Left lung (tissue), 10 donors: Measurements from ENCODE around the gene CYB5D1. TPM values are rescaled to one million over a fixed set of nuclear protein-coding genes. Genes with fewer than 3 reads are reported as not detected.

Source experiments
- ATAC-seq: fragments of 200-7000 bp; cut with Tn5 transposase; one replicate; pipeline ENCODE4 v1.9.1; 2020; ENCODE audit warnings: moderate library complexity
- DNase-seq, 4 donors: peaks; one replicate each; pipeline ENCODE4 v3.0.0-alpha.2; 2013 to 2020
- H3K27ac ChIP-seq, 2 donors: fragments of 200-600 bp; sonication (generic) in 1 of 2; one replicate each; pipeline versions ENCODE4 v1.5.0 to v1.8.0; 2020 to 2021
- H3K27me3 ChIP-seq, 2 donors: fragments of 200-600 bp; sonication (generic) in 1 of 2; one replicate each; pipeline versions ENCODE4 v1.5.0 to v1.8.0; 2020 to 2021
- H3K36me3 ChIP-seq, 2 donors: fragments of 200-600 bp; sonication (generic) in 1 of 2; one replicate each; pipeline versions ENCODE4 v1.5.0 to v1.8.0; 2020 to 2021
- H3K4me1 ChIP-seq, 2 donors: fragments of 200-600 bp; one replicate each; pipeline ENCODE4 v1.8.0; 2021
- H3K4me3 ChIP-seq, 2 donors: fragments of 200-600 bp; sonication (generic) in 1 of 2; one replicate each; pipeline versions ENCODE4 v1.5.0 to v1.8.0; 2020 to 2021; ENCODE audit warnings: mild to moderate bottlenecking in 1 of 2
- H3K9me3 ChIP-seq, 2 donors: fragments of 200-600 bp; sonication (generic) in 1 of 2; one replicate each; pipeline versions ENCODE4 v1.5.0 to v1.8.0; 2020 to 2021
- intact Hi-C, 2 donors: fragments of 100-400 bp; cut with DNase I; formaldehyde crosslinking; loops; one replicate each; pipeline versions ENCODE4 v1.11.2 to v1.14.2; 2022
- polyA plus RNA-seq, 6 donors: library from polyadenylated mRNA; unstranded; fragments of 120-200 nt; gene quantifications; one replicate each; pipeline ENCODE4 v1.2.1, GENCODE V29; 2013; ENCODE audit not compliant: insufficient read length in 6 of 6
- total RNA-seq, 2 donors: library from RNA; stranded (reverse); fragmentation: NEBNext Ultra II Directional; extraction: Animal tissue kit (Norgen Biotek cat#: 25700); gene quantifications; one replicate each; pipeline ENCODE4 v1.2.1, GENCODE V29; 2021
- TF ChIP-seq, protein P1 (sequence below), 2 donors: fragments of 200-600 bp; sonication (generic) in 1 of 2; IDR thresholded peaks; one replicate each; pipeline versions ENCODE4 v1.5.0 to v1.8.0; 2021; ENCODE audit warnings: antibody characterized with exemption in 2 of 2
- donor health status: DM: no; HTN: yes; CAD: no.
- donor health status: DM: no; HTN: no; CAD: no.

The CYB5D1 gene
- total and polyA plus RNA-seq, 8 donors: 9.8 to 25.8 (median 19.2) TPM

DNA sequence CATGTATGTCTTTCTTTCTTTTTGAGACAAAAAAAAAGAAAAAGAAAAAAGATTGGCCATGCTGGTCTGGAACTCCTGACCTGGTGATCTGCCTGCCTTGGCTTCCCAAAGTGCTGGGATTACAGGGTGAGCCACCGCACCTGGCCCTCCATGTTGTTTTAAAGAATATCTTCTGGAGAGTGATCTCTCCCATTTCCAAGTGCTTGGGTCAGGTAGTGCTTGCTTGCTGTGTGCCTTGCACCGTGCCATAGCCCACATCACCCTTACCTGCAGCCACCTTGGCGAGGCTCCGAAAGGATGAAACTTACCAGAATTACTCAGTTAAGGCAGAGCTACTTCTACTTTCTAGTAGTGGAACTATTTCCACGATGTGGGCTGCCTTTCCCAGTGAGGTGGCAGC, 42.8 kb upstream of the CYB5D1 start:
- ATAC-seq (no peak), DNase-seq (no peak)
- H3K36me3 ChIP-seq: no peaks in the 10 kb centered on the region
- no peak overlapping the region for H3K4me3 ChIP-seq
- no peaks in the 10 kb centered on the region for H3K4me1 ChIP-seq
- no peaks in the 10 kb centered on the region for H3K9me3 ChIP-seq
- H3K27me3 ChIP-seq: no peaks in the 10 kb centered on the region
- TF ChIP-seq, protein P1, sequence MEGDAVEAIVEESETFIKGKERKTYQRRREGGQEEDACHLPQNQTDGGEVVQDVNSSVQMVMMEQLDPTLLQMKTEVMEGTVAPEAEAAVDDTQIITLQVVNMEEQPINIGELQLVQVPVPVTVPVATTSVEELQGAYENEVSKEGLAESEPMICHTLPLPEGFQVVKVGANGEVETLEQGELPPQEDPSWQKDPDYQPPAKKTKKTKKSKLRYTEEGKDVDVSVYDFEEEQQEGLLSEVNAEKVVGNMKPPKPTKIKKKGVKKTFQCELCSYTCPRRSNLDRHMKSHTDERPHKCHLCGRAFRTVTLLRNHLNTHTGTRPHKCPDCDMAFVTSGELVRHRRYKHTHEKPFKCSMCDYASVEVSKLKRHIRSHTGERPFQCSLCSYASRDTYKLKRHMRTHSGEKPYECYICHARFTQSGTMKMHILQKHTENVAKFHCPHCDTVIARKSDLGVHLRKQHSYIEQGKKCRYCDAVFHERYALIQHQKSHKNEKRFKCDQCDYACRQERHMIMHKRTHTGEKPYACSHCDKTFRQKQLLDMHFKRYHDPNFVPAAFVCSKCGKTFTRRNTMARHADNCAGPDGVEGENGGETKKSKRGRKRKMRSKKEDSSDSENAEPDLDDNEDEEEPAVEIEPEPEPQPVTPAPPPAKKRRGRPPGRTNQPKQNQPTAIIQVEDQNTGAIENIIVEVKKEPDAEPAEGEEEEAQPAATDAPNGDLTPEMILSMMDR (IDR thresholded peaks at IDR 0.05): no peak
- no peak overlapping the region for H3K27ac ChIP-seq
- intact Hi-C loops: no loop called here

DNA sequence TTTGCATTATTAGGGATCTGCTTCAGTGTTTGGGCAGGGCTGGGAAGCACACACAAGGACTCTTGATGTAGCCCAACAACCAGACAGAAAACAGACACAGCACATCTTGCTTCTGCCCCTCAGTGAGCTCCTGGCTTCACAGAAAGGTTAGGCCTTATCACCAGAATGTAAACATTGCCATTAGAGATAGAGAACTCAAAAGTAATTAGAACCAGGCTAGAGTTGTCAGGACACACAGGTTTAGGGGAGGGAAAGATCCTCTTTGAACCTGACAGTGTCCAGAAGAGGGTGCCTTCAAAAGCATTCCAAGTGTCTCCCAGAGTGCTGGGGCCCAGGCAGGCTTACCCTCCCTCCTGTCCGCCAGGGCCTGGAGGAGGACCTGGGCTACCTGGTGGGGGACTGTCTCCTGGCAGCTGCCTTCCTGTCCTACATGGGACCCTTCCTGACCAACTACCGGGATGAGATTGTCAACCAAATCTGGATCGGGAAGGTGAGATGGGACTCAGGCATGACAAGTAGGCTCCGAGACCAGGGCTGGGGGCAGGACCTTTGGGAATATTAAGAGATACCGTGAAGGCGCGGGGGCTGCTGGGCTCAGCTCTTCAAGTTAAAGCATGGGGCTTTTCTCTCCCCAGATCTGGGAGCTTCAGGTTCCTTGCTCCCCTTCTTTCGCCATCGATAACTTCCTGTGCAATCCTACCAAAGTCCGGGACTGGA, 40.7 kb upstream of the CYB5D1 start:
- intact Hi-C loops: no loop called here

DNA sequence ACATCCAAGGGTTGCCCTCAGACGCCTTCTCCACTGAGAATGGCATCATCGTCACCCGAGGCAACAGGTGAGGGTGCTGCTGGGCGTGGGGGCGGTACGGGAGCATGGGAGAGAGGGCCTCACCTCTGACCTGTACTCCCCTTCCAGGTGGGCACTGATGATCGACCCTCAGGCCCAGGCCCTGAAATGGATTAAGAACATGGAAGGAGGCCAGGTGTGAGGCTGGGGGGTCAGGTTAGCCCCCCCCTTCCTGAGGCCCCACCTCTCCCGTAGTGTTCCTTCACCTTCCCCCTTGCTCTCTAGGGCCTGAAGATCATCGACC, 40.2 kb upstream of the CYB5D1 start:
- intact Hi-C loops: no loop called here
- DNase-seq (no peak), ATAC-seq (no peak)
- Histone ChIP-seq H3K4me3 (no peak overlapping the region), H3K9me3 (no peaks in the 10 kb centered on the region), H3K27me3 (no peaks in the 10 kb centered on the region), H3K4me1 (no peaks in the 10 kb centered on the region), H3K27ac (no peak overlapping the region), H3K36me3 (no peaks in the 10 kb centered on the region)
- TF ChIP-seq, protein P1 (IDR thresholded peaks at IDR 0.05): no peak

More for the DNA sequence above, 40.7 kb upstream of the CYB5D1 start:
- Histone ChIP-seq H3K4me1 (no peaks in the 10 kb centered on the region), H3K27ac (no peak overlapping the region), H3K4me3 (no peak overlapping the region), H3K27me3 (no peaks in the 10 kb centered on the region), H3K36me3 (no peaks in the 10 kb centered on the region), H3K9me3 (no peaks in the 10 kb centered on the region)
- no peak for DNase-seq
- TF ChIP-seq, protein P1 (IDR thresholded peaks at IDR 0.05): no peak
- ATAC-seq: no peak

DNA sequence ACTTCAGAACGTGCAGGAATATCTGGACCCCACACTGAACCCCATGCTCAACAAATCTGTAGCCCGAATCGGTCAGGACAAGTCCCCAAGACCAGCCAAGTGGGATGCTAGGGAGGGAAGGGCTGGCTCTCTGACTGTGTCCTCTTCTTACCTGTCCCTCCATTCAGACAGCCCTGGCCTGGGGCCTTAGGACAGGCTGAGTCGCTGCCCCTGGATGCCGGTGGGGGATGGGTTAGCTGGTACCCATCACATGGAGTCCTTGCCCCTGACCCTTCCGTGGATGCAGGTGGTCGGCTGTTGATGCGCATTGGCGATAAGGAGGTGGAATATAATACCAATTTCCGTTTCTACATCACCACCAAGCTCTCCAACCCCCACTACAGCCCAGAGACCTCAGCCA, 39.8 kb upstream of the CYB5D1 start:
- DNase-seq (no peak), ATAC-seq (no peak)
- Histone ChIP-seq H3K4me3 (no peak overlapping the region), H3K9me3 (no peaks in the 10 kb centered on the region), H3K4me1 (no peaks in the 10 kb centered on the region), H3K27me3 (no peaks in the 10 kb centered on the region), H3K27ac (no peak overlapping the region), H3K36me3 (no peaks in the 10 kb centered on the region)
- intact Hi-C loops: no loop called here
- TF ChIP-seq, protein P1 (IDR thresholded peaks at IDR 0.05): no peak

DNA sequence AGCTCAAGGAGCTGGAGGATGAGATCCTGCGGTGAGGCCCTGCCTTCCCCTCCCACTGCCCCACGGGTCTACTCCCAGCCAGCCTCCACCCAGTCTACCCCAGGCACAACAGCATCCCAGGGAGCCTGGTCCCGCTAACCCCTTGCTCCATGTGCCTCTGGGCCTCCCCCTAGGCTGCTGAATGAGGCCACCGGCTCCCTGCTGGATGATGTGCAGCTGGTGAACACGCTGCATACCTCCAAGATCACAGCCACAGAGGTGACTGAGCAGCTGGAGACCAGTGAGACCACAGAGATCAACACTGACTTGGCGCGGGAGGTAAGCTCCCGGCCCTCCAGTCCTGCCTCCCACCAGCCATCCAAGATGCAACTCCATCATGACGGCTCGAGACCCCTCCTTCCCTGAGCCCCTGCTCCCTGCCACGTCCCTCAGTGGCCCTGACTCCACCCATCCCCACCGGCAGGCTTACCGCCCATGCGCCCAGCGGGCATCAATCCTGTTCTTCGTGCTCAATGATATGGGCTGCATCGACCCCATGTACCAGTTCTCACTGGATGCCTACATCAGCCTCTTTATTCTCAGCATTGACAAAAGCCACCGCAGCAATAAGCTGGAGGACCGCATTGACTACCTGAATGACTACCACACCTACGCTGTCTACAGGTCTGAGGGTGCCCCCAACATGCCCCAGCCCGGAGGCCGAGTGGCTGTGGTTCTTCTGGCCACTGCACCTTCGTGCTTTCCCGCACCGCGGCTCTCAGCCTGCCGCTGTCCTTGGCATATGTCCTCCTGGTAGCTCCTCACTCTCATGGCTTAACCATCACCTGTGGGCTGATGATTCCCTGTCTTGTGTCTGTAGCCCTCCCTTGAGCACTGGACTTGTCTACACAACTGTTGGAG, 38.8 kb upstream of the CYB5D1 start:
- Histone ChIP-seq H3K27ac (no peak overlapping the region), H3K4me1 (no peaks in the 10 kb centered on the region), H3K27me3 (no peaks in the 10 kb centered on the region), H3K36me3 (no peaks in the 10 kb centered on the region), H3K9me3 (no peaks in the 10 kb centered on the region), H3K4me3 (no peak overlapping the region)
- intact Hi-C loops: no loop called here
- DNase-seq: no peak
- ATAC-seq: no peak
- TF ChIP-seq, protein P1 (IDR thresholded peaks at IDR 0.05): no peak
